ENCODE results near the gene LIG1.

- TF ChIP-seq POLR2AphosphoS5 (IDR thresholded peaks at IDR 0.05; ENCODE audit: low read depth, low read length) (no peak), CTCF (IDR thresholded peaks at IDR 0.05) (no peak)
Measured at GRCh38 chr19:48133094-48133493, 37.0 kb downstream of the LIG1 start.

All from Panc1 (cell line).